GM10248 (cell line): ENCODE results near the gene ACSL1.

Experiments used
- CTCF ChIA-PET: fragments of 300-600 bp; sonication (Branson Sonifier 250); formaldehyde crosslinking; extraction: SDS; loops from one replicate; lab custom pipeline; 2021; ENCODE audit warnings: antibody characterized with exemption; lab: Yijun Ruan, JAX
- POLR2A ChIA-PET: fragments of 350-650 bp; sonication (Branson Sonifier 250); formaldehyde crosslinking; extraction: SDS; loops from one replicate; lab custom pipeline; 2020; ENCODE audit warnings: antibody characterized with exemption; lab: Yijun Ruan, JAX
- DNase-seq: peaks from one replicate; pipeline ENCODE4 v3.0.0; 2012; ENCODE audit errors: extremely low spot score
- CTCF ChIP-seq: IDR thresholded peaks from 2 replicates; pipeline ENCODE4 v1.5.1; 2012; ENCODE audit warnings: mild to moderate bottlenecking, low read depth; ENCODE audit errors: extremely low read depth, missing control alignments, control extremely low read depth

ACSL1 gene

GRCh38 chr4:184732126-184732525 lies 93.6 kb downstream of the ACSL1 start:
- no peak for DNase-seq
- ChIA-PET CTCF (interaction anchor here (0.8 to 2.7 kb wide), 6 partner anchors 9 to 471 kb away, joined by 3 to 11 read pairs (median 3); no protein-coding TSS in a partner anchor), POLR2A (interaction anchor here (0.6 to 1.0 kb wide), 2 partner anchors 83 to 118 kb away, joined by 3 read pairs; partner anchors contain the start of gene PRIMPOL)
- TF ChIP-seq CTCF: no peak

- DNase-seq: no peak
- TF ChIP-seq CTCF: no peak
- CTCF ChIA-PET: interaction anchor here (1.2 kb wide), 1 partner anchor 8 kb away, joined by 3 read pairs; no protein-coding TSS in a partner anchor
- POLR2A ChIA-PET: no interaction called here
Observed at GRCh38 chr4:184731056-184731455, 94.7 kb downstream of the ACSL1 start.

- CTCF ChIA-PET: interaction anchor here (1.4 to 1.5 kb wide), 2 partner anchors 17 to 81 kb away, joined by 3 read pairs; partner anchors contain the start of genes CASP3 and PRIMPOL
- no peak for TF ChIP-seq CTCF
- POLR2A ChIA-PET: interaction anchor here (0.6 kb wide), 1 partner anchor 425 kb away, joined by 3 read pairs; no protein-coding TSS in a partner anchor
- DNase-seq: no peak
Observed at GRCh38 chr4:184729946-184730345, 95.8 kb downstream of the ACSL1 start.

GRCh38 chr4:184728858-184729257 lies 96.9 kb downstream of the ACSL1 start:
- no peak for TF ChIP-seq CTCF
- no peak for DNase-seq
- ChIA-PET POLR2A (no interaction called here), CTCF (interaction anchor here (1.5 to 1.8 kb wide), 2 partner anchors 10 to 16 kb away, joined by 3 to 5 read pairs; no protein-coding TSS in a partner anchor)

- POLR2A ChIA-PET: no interaction called here
- CTCF ChIA-PET: interaction anchor here (1.8 kb wide), 1 partner anchor 8 kb away, joined by 5 read pairs; no protein-coding TSS in a partner anchor
- DNase-seq: no peak
- no peak for TF ChIP-seq CTCF
Observed at GRCh38 chr4:184727430-184727829, 98.3 kb downstream of the ACSL1 start.

GRCh38 chr4:184722798-184723197 lies 103.0 kb downstream of the ACSL1 start:
- ChIA-PET CTCF (interaction anchor here (1.0 to 3.5 kb wide), 7 partner anchors 9 to 63 kb away, joined by 3 to 11 read pairs (median 5); partner anchors contain the start of gene CENPU), POLR2A (no interaction called here)
- TF ChIP-seq CTCF: no peak
- DNase-seq: no peak
